Measurements from ENCODE around the gene ELOB. TPM values are rescaled to one million over a fixed set of nuclear protein-coding genes. Genes with fewer than 3 reads are reported as not detected.

The ELOB gene
- total RNA-seq, 4 donors from 2014 or later, result 66.8 to 243 (median 220) TPM

GRCh38 chr16:2822158-2822495 is 45.0 kb upstream of the ELOB start:
- TF ChIP-seq CTCF (IDR thresholded peaks at IDR 0.05) (no peak), POLR2A (IDR thresholded peaks at IDR 0.05) (no peak)
- DNase-seq, result peak in 1 of 3 donors; percentile 21

GRCh38 chr16:2821487-2822157 is 44.5 kb upstream of the ELOB start:
- no peak for TF ChIP-seq CTCF (IDR thresholded peaks at IDR 0.05)
- no peak for TF ChIP-seq POLR2A (IDR thresholded peaks at IDR 0.05)
- H3K36me3 ChIP-seq, result no peaks in the 10 kb centered on the region
- H3K4me3 ChIP-seq, result no peak overlapping the region
- no peaks in the 10 kb centered on the region for H3K9me3 ChIP-seq
- H3K27me3 ChIP-seq, result no peaks in the 10 kb centered on the region
- H3K4me1 ChIP-seq, result no peaks in the 10 kb centered on the region
- H3K27ac ChIP-seq, result no peak overlapping the region
- DNase-seq, result peak in 1 of 3 donors; percentile 14

More at GRCh38 chr16:2822158-2822495, 45.0 kb upstream of the ELOB start:
- Histone ChIP-seq H3K27ac (no peak overlapping the region), H3K27me3 (no peaks in the 10 kb centered on the region), H3K36me3 (no peaks in the 10 kb centered on the region), H3K4me1 (no peaks in the 10 kb centered on the region), H3K4me3 (no peak overlapping the region), H3K9me3 (no peaks in the 10 kb centered on the region)

GRCh38 chr16:2820836-2821486 is 43.9 kb upstream of the ELOB start:
- Histone ChIP-seq H3K4me1 (no peaks in the 10 kb centered on the region), H3K36me3 (no peaks in the 10 kb centered on the region), H3K27me3 (no peaks in the 10 kb centered on the region), H3K27ac (no peak overlapping the region), H3K9me3 (no peaks in the 10 kb centered on the region), H3K4me3 (no peak overlapping the region)
- DNase-seq, result peak in 1 of 3 donors; percentile 25
- TF ChIP-seq POLR2A (IDR thresholded peaks at IDR 0.05), result no peak
- no peak for TF ChIP-seq CTCF (IDR thresholded peaks at IDR 0.05)

GRCh38 chr16:2819939-2820835 is 43.1 kb upstream of the ELOB start:
- no peaks in the 10 kb centered on the region for H3K9me3 ChIP-seq
- H3K27me3 ChIP-seq, result no peaks in the 10 kb centered on the region
- peak in 2 of 3 donors; percentile 30 to 33 for DNase-seq

More at GRCh38 chr16:2819939-2820835, 43.1 kb upstream of the ELOB start:
- no peaks in the 10 kb centered on the region for H3K4me1 ChIP-seq
- H3K36me3 ChIP-seq, result no peaks in the 10 kb centered on the region
- no peak overlapping the region for H3K27ac ChIP-seq
- TF ChIP-seq CTCF (IDR thresholded peaks at IDR 0.05) (no peak), POLR2A (IDR thresholded peaks at IDR 0.05) (no peak)
- no peak overlapping the region for H3K4me3 ChIP-seq
